Liver (tissue), 3 donors: ENCODE results near the gene CDSN.

Source experiments
- EGR1 ChIP-seq, 2 donors: IDR thresholded peaks; 2 replicates each; pipeline ENCODE4 v1.6.1; 2016 to 2018; ENCODE audit warnings: antibody characterized with exemption in 2 of 2, low read depth in 2 of 2
- HNF4G ChIP-seq: IDR thresholded peaks from 2 replicates; pipeline ENCODE4 v1.6.1; 2016; ENCODE audit warnings: antibody characterized with exemption
- SP1 ChIP-seq: IDR thresholded peaks from 2 replicates; pipeline ENCODE4 v1.6.1; 2018; ENCODE audit warnings: antibody characterized with exemption, mild to moderate bottlenecking
- TF ChIP-seq, protein P1 (sequence below): fragments of 150-350 bp; IDR thresholded peaks from 2 replicates; pipeline ENCODE4 v1.5.1; 2017; ENCODE audit warnings: improper control_type of control experiment, low read depth, low read length; ENCODE audit not compliant: missing input control
- TF ChIP-seq, protein P2 (sequence below): IDR thresholded peaks from 2 replicates; pipeline ENCODE4 v1.6.1; 2016; ENCODE audit warnings: antibody characterized with exemption
- donor health status: healthy.
- donor health status: healthy.

DNA sequence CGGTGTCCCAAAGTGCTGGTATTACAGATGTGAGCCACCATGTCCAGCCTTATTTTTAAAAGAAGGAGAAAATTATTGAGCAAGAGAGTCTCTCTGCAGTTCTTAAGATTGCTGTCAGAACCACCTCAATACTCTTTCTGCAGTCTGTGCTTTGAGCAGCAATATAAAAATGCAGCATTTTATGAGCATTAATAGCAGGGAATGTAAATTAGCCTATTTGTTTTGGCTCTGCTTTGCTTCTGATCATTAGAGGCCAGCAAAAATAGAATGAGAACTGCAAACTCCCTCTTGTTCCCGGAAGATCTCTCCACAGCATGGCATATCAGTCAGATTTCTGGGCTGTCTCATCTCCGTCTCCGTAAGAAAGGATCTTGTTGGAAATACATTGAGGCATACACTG lies 43.6 kb downstream of the CDSN start:
- TF ChIP-seq, protein P1, sequence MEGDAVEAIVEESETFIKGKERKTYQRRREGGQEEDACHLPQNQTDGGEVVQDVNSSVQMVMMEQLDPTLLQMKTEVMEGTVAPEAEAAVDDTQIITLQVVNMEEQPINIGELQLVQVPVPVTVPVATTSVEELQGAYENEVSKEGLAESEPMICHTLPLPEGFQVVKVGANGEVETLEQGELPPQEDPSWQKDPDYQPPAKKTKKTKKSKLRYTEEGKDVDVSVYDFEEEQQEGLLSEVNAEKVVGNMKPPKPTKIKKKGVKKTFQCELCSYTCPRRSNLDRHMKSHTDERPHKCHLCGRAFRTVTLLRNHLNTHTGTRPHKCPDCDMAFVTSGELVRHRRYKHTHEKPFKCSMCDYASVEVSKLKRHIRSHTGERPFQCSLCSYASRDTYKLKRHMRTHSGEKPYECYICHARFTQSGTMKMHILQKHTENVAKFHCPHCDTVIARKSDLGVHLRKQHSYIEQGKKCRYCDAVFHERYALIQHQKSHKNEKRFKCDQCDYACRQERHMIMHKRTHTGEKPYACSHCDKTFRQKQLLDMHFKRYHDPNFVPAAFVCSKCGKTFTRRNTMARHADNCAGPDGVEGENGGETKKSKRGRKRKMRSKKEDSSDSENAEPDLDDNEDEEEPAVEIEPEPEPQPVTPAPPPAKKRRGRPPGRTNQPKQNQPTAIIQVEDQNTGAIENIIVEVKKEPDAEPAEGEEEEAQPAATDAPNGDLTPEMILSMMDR = no peak
- TF ChIP-seq SP1 = no peak
- TF ChIP-seq, protein P2, sequence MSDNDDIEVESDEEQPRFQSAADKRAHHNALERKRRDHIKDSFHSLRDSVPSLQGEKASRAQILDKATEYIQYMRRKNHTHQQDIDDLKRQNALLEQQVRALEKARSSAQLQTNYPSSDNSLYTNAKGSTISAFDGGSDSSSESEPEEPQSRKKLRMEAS = no peak
- TF ChIP-seq HNF4G = no peak
- no peak for TF ChIP-seq EGR1 (IDR thresholded peaks at IDR 0.05; ENCODE audit: low read depth in 2 of 2)
